ENCODE data around the gene FAM13A.

DNA sequence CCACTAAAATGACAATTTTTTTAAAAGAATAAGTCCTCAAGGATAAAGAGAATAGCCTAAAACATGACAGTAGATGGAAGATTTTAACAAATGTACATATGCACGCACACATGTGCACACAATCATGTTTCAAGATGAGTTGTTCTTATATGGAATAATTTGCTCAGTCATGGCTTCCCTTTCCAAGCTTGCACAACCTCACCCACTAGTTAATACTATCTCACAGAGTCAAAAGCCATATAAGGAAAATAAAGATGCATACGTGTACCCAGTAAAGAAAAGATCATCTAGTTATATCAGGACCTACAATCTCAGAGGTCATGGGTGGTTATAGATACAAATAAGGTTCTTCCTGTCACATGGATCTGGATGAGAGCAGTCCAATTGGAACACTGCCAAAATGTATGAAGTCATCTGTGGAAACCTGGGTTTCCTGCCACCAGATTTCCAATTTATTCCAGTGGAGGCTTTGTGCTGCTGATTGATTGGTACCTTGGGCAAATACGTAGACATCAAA lies 56.1 kb downstream of the FAM13A start:
- TF ChIP-seq SETDB1 (IDR thresholded peaks at IDR 0.05; ENCODE audit: low read length) (no peak), ZNF24 (IDR thresholded peaks at IDR 0.05) (no peak), KAT7 (CRISPR knock-in tag; IDR thresholded peaks at IDR 0.05; ENCODE audit: borderline replicate concordance) (no peak), TAF7 (tag; IDR thresholded peaks at IDR 0.05) (no peak), SP1 (CRISPR knock-in tag; IDR thresholded peaks at IDR 0.05) (no peak), ZFX (CRISPR knock-in tag; IDR thresholded peaks at IDR 0.05) (no peak)
- TF ChIP-seq, protein P1, sequence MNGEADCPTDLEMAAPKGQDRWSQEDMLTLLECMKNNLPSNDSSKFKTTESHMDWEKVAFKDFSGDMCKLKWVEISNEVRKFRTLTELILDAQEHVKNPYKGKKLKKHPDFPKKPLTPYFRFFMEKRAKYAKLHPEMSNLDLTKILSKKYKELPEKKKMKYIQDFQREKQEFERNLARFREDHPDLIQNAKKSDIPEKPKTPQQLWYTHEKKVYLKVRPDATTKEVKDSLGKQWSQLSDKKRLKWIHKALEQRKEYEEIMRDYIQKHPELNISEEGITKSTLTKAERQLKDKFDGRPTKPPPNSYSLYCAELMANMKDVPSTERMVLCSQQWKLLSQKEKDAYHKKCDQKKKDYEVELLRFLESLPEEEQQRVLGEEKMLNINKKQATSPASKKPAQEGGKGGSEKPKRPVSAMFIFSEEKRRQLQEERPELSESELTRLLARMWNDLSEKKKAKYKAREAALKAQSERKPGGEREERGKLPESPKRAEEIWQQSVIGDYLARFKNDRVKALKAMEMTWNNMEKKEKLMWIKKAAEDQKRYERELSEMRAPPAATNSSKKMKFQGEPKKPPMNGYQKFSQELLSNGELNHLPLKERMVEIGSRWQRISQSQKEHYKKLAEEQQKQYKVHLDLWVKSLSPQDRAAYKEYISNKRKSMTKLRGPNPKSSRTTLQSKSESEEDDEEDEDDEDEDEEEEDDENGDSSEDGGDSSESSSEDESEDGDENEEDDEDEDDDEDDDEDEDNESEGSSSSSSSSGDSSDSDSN (IDR thresholded peaks at IDR 0.05; ENCODE audit: borderline replicate concordance in 1 of 2, low read depth in 2 of 2, low read length in 2 of 2), result no peak
- TF ChIP-seq, protein P2, sequence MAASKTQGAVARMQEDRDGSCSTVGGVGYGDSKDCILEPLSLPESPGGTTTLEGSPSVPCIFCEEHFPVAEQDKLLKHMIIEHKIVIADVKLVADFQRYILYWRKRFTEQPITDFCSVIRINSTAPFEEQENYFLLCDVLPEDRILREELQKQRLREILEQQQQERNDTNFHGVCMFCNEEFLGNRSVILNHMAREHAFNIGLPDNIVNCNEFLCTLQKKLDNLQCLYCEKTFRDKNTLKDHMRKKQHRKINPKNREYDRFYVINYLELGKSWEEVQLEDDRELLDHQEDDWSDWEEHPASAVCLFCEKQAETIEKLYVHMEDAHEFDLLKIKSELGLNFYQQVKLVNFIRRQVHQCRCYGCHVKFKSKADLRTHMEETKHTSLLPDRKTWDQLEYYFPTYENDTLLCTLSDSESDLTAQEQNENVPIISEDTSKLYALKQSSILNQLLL (CRISPR knock-in tag; IDR thresholded peaks at IDR 0.05; ENCODE audit: borderline replicate concordance), result no peak
- TF ChIP-seq, protein P3, sequence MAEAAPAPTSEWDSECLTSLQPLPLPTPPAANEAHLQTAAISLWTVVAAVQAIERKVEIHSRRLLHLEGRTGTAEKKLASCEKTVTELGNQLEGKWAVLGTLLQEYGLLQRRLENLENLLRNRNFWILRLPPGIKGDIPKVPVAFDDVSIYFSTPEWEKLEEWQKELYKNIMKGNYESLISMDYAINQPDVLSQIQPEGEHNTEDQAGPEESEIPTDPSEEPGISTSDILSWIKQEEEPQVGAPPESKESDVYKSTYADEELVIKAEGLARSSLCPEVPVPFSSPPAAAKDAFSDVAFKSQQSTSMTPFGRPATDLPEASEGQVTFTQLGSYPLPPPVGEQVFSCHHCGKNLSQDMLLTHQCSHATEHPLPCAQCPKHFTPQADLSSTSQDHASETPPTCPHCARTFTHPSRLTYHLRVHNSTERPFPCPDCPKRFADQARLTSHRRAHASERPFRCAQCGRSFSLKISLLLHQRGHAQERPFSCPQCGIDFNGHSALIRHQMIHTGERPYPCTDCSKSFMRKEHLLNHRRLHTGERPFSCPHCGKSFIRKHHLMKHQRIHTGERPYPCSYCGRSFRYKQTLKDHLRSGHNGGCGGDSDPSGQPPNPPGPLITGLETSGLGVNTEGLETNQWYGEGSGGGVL (CRISPR knock-in tag; IDR thresholded peaks at IDR 0.05), result no peak
- TF ChIP-seq, protein P4, sequence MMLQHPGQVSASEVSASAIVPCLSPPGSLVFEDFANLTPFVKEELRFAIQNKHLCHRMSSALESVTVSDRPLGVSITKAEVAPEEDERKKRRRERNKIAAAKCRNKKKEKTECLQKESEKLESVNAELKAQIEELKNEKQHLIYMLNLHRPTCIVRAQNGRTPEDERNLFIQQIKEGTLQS (IDR thresholded peaks at IDR 0.05), result peak; percentile 86
- TF ChIP-seq, protein P4 (CRISPR knock-in tag; conservative IDR thresholded peaks at IDR 0.05), result no peak

All from K562 (cell line).